Activated T-cell treated with anti-CD3 and anti-CD28 coated beads, Interleukin-2, amount 50 U/mL, for 1 hour (primary cell): ENCODE results near the gene YEATS4.

Experiments
- DNase-seq: peaks from one replicate; pipeline ENCODE4 v3.0.0-alpha.2; 2020

The YEATS4 gene

DNA sequence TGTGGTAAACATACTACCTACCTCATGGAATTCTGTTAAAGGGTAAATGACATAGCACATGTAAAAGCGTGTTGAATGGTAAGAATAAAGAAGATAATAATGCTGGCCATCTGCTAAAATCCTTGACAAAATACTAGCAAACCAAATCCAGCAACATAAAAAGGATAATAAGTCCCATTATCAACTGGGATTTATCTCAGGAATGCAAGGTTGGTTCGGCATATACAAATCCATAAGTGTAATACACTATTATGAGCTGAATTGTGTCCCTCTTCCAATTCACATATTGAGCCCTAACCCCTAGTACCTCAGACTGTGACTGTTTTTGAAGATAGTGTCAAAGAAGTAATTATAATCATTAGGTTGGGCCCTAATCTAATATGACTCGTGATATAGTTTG, 37.4 kb downstream of the YEATS4 start:
- DNase-seq = no peak

DNA sequence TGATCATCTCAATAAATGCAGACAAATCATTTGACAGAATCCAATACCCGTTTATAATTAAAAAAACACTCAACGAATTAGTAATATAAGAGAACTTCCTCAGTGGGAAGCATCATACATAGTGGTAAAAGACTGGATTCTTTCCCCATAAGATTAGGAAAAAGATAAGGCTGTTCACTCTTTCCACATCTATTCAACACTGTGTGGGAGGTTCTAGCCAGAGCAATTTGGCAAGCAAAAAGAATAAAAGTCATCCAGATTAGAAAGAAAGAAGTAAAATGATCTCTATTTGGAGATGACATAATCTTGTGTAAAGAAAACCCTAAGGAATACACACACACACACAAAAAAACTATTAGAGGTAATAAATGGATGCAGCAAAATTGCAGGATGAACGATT, 38.4 kb downstream of the YEATS4 start:
- no peak for DNase-seq

- no peak for DNase-seq
These were observed 42.4 kb downstream of the YEATS4 start for GRCh38 chr12:69401940-69402339.

DNA sequence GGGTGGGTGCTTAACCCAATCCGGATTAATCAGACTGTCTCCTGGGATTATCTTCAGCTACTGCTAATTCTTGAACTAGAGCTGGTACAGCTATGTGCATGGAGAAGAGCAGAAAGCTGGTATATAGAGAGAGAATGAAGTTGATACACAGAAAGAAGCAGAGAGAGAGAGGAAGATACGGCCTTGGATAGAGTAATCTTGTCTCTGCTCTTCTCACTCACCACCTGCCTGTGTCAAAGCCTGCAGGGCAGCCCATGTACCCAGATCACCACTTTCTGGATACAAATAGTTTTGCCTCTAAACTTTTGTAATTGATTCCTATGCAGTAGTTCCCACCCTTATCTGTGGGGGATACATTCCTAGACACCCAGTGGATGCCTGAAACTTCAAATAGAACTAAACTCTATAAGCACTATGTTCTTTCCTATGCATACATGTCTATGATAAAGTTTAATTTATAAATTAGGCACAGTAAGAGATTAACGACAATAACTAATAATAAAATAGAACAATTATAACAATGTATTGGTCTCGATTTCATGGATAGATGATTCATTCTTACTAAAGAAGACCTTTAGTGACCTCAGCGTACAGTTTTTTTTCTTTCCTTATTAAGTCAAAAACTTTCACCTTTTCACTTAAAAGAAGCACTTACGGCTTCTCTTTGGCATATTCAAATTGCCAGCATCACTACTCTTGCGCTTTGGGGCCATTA, 45.5 kb downstream of the YEATS4 start:
- DNase-seq = no peak

DNA sequence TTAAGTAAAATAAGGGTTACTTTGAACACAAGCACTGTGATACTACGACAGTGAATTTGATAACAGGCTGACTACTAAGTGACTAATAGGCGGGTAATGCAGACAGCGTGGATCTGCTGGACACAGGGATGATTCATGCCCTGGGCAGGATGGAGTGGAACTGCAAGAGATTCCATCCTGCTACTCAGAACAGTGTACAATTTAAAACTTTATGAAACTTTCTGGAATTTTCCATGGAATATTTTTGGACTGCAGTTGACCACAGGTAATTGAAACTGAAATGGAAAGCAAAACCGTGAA, 46.0 kb downstream of the YEATS4 start:
- no peak for DNase-seq

DNA sequence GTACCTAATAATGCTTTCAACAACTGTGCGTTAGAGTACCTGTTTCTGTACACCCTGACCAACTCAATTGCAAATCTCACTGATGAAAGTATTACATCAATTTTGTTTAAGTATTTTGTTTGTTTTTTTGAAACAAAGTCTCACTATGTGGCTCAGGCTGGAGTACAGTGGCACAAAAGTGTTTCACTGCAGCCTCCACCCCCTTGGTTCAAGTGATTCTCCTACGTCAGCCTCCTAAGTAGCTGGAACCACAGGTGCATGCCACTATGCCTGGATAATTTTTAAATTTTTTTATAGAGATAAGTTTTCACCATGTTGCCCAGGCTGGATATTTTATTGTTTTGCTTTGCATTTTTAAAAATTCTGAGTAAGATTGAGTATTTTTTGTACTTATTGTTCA, 46.7 kb downstream of the YEATS4 start:
- no peak for DNase-seq

- no peak for DNase-seq
These were observed 51.0 kb downstream of the YEATS4 start for GRCh38 chr12:69410571-69410970.

GRCh38 chr12:69412655-69413054, 53.1 kb downstream of the YEATS4 start:
- no peak for DNase-seq

GRCh38 chr12:69415471-69416275, 56.1 kb downstream of the YEATS4 start:
- DNase-seq = no peak

- DNase-seq = no peak
These were observed 57.7 kb downstream of the YEATS4 start for GRCh38 chr12:69417231-69417630.

DNA sequence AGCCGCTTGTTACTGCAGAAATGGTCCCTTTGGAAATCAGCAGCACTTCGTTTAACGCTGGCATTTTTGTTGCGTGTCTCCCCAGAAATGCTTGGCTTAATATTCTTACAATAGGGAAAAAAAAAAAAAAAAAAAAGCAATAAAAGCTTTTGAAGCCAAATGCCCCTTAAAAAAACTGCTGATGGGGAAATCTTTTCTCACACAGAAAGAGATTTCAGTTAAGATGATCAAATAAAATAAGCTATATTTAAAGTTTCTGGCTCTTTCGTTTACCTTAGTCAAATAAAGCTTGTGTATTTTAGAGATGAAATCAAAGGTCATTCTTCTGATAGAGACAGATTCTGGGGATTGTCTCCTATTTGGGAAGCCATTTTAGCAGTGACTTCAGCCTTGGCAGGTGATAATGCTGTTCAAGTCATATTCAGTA, 58.2 kb downstream of the YEATS4 start:
- no peak for DNase-seq

DNA sequence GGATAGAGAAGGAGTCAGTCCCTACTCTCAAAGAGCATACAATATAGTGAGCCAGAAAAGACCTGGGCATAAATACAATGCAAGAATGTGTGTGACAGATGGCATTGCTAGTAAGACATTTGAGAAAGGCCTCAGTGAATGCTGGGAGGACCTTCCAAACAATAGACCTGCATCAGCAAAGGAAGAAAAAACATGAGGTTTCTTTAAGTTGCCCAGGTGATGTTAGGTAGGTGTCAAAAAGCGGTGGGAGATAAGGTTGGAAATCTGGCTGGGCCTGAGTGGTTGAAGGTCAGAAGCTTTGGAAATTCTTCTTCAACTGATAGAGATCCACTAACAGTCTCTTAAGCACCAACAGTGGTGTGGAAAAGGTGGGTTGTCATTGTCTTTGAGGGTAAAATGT, 60.2 kb downstream of the YEATS4 start:
- DNase-seq = no peak

DNA sequence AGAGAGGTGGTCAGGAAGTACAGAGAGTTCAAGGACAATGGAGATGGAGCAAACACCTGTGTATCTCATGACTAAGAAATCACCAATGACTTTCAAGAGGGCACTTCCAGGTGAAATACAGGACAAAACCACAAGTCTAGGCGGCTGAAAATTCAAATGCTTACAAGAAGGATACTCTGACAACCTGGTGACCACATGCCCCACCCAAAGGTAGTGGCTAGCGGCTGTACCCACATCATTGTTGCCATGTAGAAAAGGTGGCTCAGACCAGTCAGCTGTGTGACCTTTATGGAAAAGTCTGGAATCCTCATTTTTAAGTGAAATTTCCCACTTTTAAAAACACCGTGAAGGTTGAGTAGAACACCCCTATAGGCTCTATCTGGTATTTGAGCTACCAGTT, 62.0 kb downstream of the YEATS4 start:
- no peak for DNase-seq

GRCh38 chr12:69423037-69423905, 63.7 kb downstream of the YEATS4 start:
- no peak for DNase-seq

- DNase-seq = no peak
These were observed 65.9 kb downstream of the YEATS4 start for GRCh38 chr12:69425417-69425816.

DNA sequence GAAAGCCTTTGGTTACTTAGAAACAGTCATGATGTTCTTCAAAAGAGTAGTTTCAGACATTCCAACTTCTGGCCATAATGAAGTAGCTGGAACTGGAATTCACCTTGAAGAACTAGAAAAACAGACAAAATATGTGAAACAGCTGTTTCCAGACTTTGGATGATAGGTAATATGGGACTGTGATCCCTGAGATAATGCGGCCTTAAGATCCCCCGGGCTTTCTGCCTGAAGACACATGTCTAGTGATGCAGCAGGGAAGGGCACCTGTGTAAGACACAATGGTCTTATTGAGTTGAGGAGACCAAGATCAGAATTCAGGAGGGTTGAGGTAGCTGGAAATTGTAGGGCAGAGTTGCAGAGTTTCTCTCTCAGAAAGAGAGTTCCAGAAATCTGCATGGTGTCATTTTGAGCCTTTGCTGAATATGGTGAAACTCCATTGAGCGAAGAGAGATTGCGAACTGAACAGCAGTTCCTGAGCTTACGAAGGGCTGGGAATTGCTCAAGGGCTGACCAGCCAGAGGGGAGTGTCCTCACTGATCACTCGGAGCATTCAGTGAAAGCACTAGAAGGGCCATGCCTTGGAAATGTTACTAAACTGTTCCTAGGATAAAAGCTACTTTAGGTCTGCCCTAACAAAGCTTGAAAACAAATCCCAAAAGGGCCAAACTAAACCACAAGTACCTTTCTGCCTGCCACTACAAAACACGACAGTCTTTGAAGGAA, 69.0 kb downstream of the YEATS4 start:
- DNase-seq = no peak

GRCh38 chr12:69430942-69431590, 71.5 kb downstream of the YEATS4 start:
- no peak for DNase-seq

GRCh38 chr12:69431591-69432222, 72.2 kb downstream of the YEATS4 start:
- no peak for DNase-seq

- DNase-seq = no peak
These were observed 74.1 kb downstream of the YEATS4 start for GRCh38 chr12:69433653-69434052.

DNA sequence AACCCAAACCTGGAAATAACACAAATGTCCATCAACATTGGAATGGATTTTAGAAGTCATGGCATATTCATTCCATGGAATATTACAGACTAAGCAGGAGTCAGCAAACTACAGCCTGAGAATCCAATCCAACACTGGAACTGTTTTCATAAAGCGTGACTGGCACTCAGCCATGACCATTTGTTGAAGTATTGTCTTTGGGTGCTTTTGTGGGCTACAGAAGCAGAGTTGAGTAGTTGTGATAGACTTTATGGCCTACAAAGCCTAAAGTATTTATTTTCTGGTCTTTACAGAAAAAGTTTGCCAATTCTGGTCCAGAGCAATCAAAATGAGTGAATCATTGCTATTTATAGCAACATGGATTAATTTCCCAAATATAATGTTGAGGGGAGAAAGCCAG, 76.1 kb downstream of the YEATS4 start:
- no peak for DNase-seq

GRCh38 chr12:69437073-69437472, 77.5 kb downstream of the YEATS4 start:
- DNase-seq = no peak

GRCh38 chr12:69438539-69438938, 79.0 kb downstream of the YEATS4 start:
- DNase-seq = no peak
